GM23338 (cell line): Measurements from ENCODE around the gene ZNF804B. TPM values are rescaled to one million over a fixed set of nuclear protein-coding genes. Genes with fewer than 3 reads are reported as not detected.

Experiments
- ATAC-seq: fragments of 200-7000 bp; cut with Tn5 transposase; 3 replicates; pipeline ENCODE4 v1.9.1; 2020
- DNase-seq: peaks from one replicate; pipeline ENCODE4 v3.0.0-alpha.2; 2015; ENCODE audit warnings: low spot score
- H2AFZ ChIP-seq: fragments of 200-600 bp; sonication (generic); 2 replicates; pipeline ENCODE4 v1.8.0; 2016; ENCODE audit warnings: antibody characterized with exemption, mild to moderate bottlenecking, moderate library complexity
- H3F3A ChIP-seq: fragments of 200-600 bp; sonication (generic); replicated peaks from 2 replicates; pipeline ENCODE4 v1.8.0; 2017; ENCODE audit warnings: antibody characterized with exemption, mixed run types, low read depth
- H3K27ac ChIP-seq: fragments of 200-600 bp; sonication (generic); 2 replicates; pipeline ENCODE4 v1.6.1; 2016; ENCODE audit warnings: low read depth
- H3K27me3 ChIP-seq: fragments of 200-600 bp; sonication (generic); 2 replicates; pipeline ENCODE4 v1.8.0; 2016; ENCODE audit warnings: mild to moderate bottlenecking, mixed run types, moderate library complexity; ENCODE audit not compliant: insufficient read depth
- H3K36me3 ChIP-seq: fragments of 200-600 bp; sonication (generic); 2 replicates; pipeline ENCODE4 v1.8.0; 2016; ENCODE audit warnings: mild to moderate bottlenecking; ENCODE audit not compliant: insufficient read depth
- H3K4me1 ChIP-seq: fragments of 200-600 bp; sonication (generic); 2 replicates; pipeline ENCODE4 v1.8.0; 2016; ENCODE audit warnings: mild to moderate bottlenecking, moderate library complexity; ENCODE audit not compliant: insufficient read depth
- H3K4me2 ChIP-seq: fragments of 200-600 bp; sonication (generic); 2 replicates; pipeline ENCODE4 v1.7.1; 2017; ENCODE audit warnings: mixed run types
- H3K4me3 ChIP-seq: fragments of 200-600 bp; sonication (generic); 2 replicates; pipeline ENCODE4 v1.6.1; 2016; ENCODE audit warnings: mixed run types
- H3K79me2 ChIP-seq: fragments of 200-600 bp; sonication (generic); replicated peaks from 2 replicates; pipeline ENCODE4 v1.8.0; 2017; ENCODE audit warnings: mild to moderate bottlenecking; ENCODE audit not compliant: insufficient read depth
- H3K9me2 ChIP-seq: fragments of 200-600 bp; sonication (generic); 2 replicates; pipeline ENCODE4 v1.8.0; 2017; ENCODE audit not compliant: insufficient read depth
- H4K20me1 ChIP-seq: fragments of 200-600 bp; sonication (generic); replicated peaks from 2 replicates; pipeline ENCODE4 v1.8.0; 2017; ENCODE audit warnings: mild to moderate bottlenecking; ENCODE audit not compliant: insufficient read depth
- H3K27ac Mint-ChIP-seq: 2 replicates; pipeline ENCODE4 v1.8.0; 2020; ENCODE audit warnings: inconsistent platforms, mild to moderate bottlenecking, moderate library complexity, mixed read lengths
- H3K27me3 Mint-ChIP-seq: 3 replicates; pipeline ENCODE4 v1.8.0; 2022; ENCODE audit warnings: low read depth, mild to moderate bottlenecking, moderate library complexity, mixed read lengths, inconsistent platforms; ENCODE audit not compliant: insufficient read depth, poor library complexity
- H3K36me3 Mint-ChIP-seq: 3 replicates; pipeline ENCODE4 v1.8.0; 2021; ENCODE audit warnings: low read depth, mild to moderate bottlenecking, inconsistent platforms, moderate library complexity, mixed read lengths
- H3K4me1 Mint-ChIP-seq: 3 replicates; pipeline ENCODE4 v1.8.0; 2020; ENCODE audit warnings: mild to moderate bottlenecking, inconsistent platforms, mixed read lengths
- H3K4me3 Mint-ChIP-seq: 3 replicates; pipeline ENCODE4 v1.8.0; 2021; ENCODE audit warnings: moderate library complexity, mild to moderate bottlenecking, inconsistent platforms, mixed read lengths
- H3K9me3 Mint-ChIP-seq: 3 replicates; pipeline ENCODE4 v1.8.0; 2020; ENCODE audit warnings: moderate library complexity, mild to moderate bottlenecking, inconsistent platforms, mixed read lengths
- CREB1 ChIP-seq: fragments of 250-450 bp; sonication (Bioruptor Pico); IDR thresholded peaks from 2 replicates; pipeline ENCODE4 v1.5.0; 2020; ENCODE audit warnings: low read depth, mild to moderate bottlenecking, moderate library complexity
- ETS1 ChIP-seq: IDR thresholded peaks from 2 replicates; pipeline ENCODE4 v1.6.1; 2016; ENCODE audit warnings: antibody characterized with exemption
- EZH2phosphoT487 ChIP-seq: fragments of 200-600 bp; sonication (generic); IDR thresholded peaks from one replicate; pipeline ENCODE4 v1.8.1; 2018; ENCODE audit warnings: antibody characterized with exemption; ENCODE audit not compliant: unreplicated experiment
- NANOG ChIP-seq: IDR thresholded peaks from 2 replicates; pipeline ENCODE4 v1.6.1; 2016; ENCODE audit warnings: antibody characterized with exemption, borderline replicate concordance
- POLR2AphosphoS5 ChIP-seq: IDR thresholded peaks from 2 replicates; pipeline ENCODE4 v1.6.1; 2016; ENCODE audit warnings: antibody characterized with exemption, low read depth
- STAT1 ChIP-seq: IDR thresholded peaks from one replicate; pipeline ENCODE4 v1.6.1; 2016; ENCODE audit warnings: antibody characterized with exemption; ENCODE audit not compliant: unreplicated experiment
- ZNF114 ChIP-seq: fragments of 250-450 bp; sonication (Bioruptor Pico); IDR thresholded peaks from 2 replicates; pipeline ENCODE4 v1.5.0; 2020; ENCODE audit warnings: mild to moderate bottlenecking, moderate library complexity
- ZNF331 ChIP-seq: fragments of 250-450 bp; sonication (Bioruptor Pico); IDR thresholded peaks from 2 replicates; pipeline ENCODE4 v1.5.0; 2020; ENCODE audit warnings: low read depth, mild to moderate bottlenecking, moderate library complexity
- polyA plus RNA-seq: library from polyadenylated mRNA; unstranded; fragments of >200 nt; fragmentation: Nextera tagmentation; extraction: Ambion mirVana; gene quantifications from 2 replicates; pipeline ENCODE4 v1.2.1, GENCODE V29; 2016
- total RNA-seq: library from RNA; depleted of rRNA; stranded (reverse); fragments of >200 nt; shearing (Covaris generic); gene quantifications from 2 replicates; pipeline ENCODE4 v1.2.3, GENCODE V29; 2014
- TF ChIP-seq, protein P1 (sequence below): IDR thresholded peaks from one replicate; pipeline ENCODE4 v1.6.1; 2018; ENCODE audit warnings: antibody characterized with exemption; ENCODE audit not compliant: unreplicated experiment

The ZNF804B gene
- total and polyA plus RNA-seq, 2 experiments from 2014 or later, result not detected

DNA sequence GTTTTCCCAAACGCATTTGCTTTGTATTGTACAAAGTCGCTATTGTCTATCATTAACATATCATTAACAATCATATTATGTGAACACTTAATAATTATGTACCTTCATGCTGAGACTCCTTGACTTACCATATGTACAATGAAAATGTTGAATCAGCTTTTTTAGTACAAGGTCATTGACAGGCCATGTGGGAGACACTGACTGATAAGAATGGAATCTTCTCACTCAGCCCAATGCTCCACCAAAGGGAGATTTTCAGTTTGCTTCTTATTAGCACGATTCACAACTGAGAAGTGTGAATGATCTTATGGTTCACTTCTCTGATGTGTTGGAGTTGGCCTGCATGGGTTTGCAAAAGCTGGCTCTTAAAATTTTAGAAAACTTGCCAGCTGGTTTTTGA, 289.5 kb downstream of the ZNF804B start:
- H3K79me2 ChIP-seq, result no peaks in the 10 kb centered on the region
- peaks cover 24% of the 10 kb centered on the region for H3K9me3 Mint-ChIP-seq
- ATAC-seq (no peak), DNase-seq (no peak)
- no peaks in the 10 kb centered on the region for H3K4me1 Mint-ChIP-seq
- no peak overlapping the region for H3K4me2 ChIP-seq
- TF ChIP-seq CREB1 (CRISPR knock-in tag) (no peak), ZNF331 (no peak), STAT1 (no peak)
- no peaks in the 10 kb centered on the region for H3F3A ChIP-seq
- H4K20me1 ChIP-seq, result no peaks in the 10 kb centered on the region
- peaks cover under 1% of the 10 kb centered on the region; the same call in 1 of the 2 replicates for H3K9me2 ChIP-seq
- no peak overlapping the region for H3K27ac ChIP-seq
- H3K4me3 Mint-ChIP-seq, result no peak overlapping the region
- peaks cover 3% of the 10 kb centered on the region for H3K27me3 Mint-ChIP-seq
- H3K27me3 ChIP-seq, result no peaks in the 10 kb centered on the region
- H2AFZ ChIP-seq, result no peak overlapping the region
- H3K27ac Mint-ChIP-seq, result no peak overlapping the region
- H3K36me3 ChIP-seq, result no peaks in the 10 kb centered on the region; the same call in 1 of the 2 replicates
- H3K4me3 ChIP-seq, result no peak overlapping the region
- peaks cover 21% of the 10 kb centered on the region for H3K36me3 Mint-ChIP-seq
- no peaks in the 10 kb centered on the region for H3K4me1 ChIP-seq

GRCh38 chr7:89053130-89053529, 293.6 kb downstream of the ZNF804B start:
- no peak overlapping the region for H3K4me3 ChIP-seq
- Mint-ChIP-seq H3K4me1 (no peaks in the 10 kb centered on the region), H3K27me3 (peaks cover 2% of the 10 kb centered on the region), H3K36me3 (no peaks in the 10 kb centered on the region), H3K27ac (no peak overlapping the region), H3K4me3 (no peak overlapping the region), H3K9me3 (no peaks in the 10 kb centered on the region)
- no peaks in the 10 kb centered on the region for H3K36me3 ChIP-seq
- H3K4me2 ChIP-seq, result no peak overlapping the region
- H3K79me2 ChIP-seq, result no peaks in the 10 kb centered on the region
- DNase-seq (no peak), ATAC-seq (no peak)
- no peak for TF ChIP-seq ZNF114 (CRISPR knock-in tag)
- TF ChIP-seq CREB1 (CRISPR knock-in tag), result no peak
- TF ChIP-seq EZH2phosphoT487, result no peak
- TF ChIP-seq NANOG, result no peak
- TF ChIP-seq POLR2AphosphoS5, result no peak
- no peak for TF ChIP-seq ETS1
- TF ChIP-seq, protein P1, sequence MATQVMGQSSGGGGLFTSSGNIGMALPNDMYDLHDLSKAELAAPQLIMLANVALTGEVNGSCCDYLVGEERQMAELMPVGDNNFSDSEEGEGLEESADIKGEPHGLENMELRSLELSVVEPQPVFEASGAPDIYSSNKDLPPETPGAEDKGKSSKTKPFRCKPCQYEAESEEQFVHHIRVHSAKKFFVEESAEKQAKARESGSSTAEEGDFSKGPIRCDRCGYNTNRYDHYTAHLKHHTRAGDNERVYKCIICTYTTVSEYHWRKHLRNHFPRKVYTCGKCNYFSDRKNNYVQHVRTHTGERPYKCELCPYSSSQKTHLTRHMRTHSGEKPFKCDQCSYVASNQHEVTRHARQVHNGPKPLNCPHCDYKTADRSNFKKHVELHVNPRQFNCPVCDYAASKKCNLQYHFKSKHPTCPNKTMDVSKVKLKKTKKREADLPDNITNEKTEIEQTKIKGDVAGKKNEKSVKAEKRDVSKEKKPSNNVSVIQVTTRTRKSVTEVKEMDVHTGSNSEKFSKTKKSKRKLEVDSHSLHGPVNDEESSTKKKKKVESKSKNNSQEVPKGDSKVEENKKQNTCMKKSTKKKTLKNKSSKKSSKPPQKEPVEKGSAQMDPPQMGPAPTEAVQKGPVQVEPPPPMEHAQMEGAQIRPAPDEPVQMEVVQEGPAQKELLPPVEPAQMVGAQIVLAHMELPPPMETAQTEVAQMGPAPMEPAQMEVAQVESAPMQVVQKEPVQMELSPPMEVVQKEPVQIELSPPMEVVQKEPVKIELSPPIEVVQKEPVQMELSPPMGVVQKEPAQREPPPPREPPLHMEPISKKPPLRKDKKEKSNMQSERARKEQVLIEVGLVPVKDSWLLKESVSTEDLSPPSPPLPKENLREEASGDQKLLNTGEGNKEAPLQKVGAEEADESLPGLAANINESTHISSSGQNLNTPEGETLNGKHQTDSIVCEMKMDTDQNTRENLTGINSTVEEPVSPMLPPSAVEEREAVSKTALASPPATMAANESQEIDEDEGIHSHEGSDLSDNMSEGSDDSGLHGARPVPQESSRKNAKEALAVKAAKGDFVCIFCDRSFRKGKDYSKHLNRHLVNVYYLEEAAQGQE, result no peak
- H3K27me3 ChIP-seq, result no peaks in the 10 kb centered on the region
- no peaks in the 10 kb centered on the region for H3F3A ChIP-seq
- H3K4me1 ChIP-seq, result no peaks in the 10 kb centered on the region
- H3K27ac ChIP-seq, result no peak overlapping the region
- H4K20me1 ChIP-seq, result no peaks in the 10 kb centered on the region
- no peak overlapping the region for H2AFZ ChIP-seq
- H3K9me2 ChIP-seq, result peaks cover 3% of the 10 kb centered on the region; the same call in 1 of the 2 replicates
